HCT116 (cell line): Measurements from ENCODE around the gene SELENOK. TPM values are rescaled to one million over a fixed set of nuclear protein-coding genes. Genes with fewer than 3 reads are reported as not detected.

Source experiments
- ATAC-seq: fragments of 200-7000 bp; cut with Tn5 transposase; 2 replicates; pipeline ENCODE4 v1.9.1; 2020; ENCODE audit warnings: mild to moderate bottlenecking, moderate library complexity
- BruUV-seq: library from RNA; stranded (reverse); fragments of 400-500 nt; replicated peaks from 2 replicates; lab custom pipeline; 2021; lab: Mats Ljungman, UMichigan
- CTCF ChIA-PET: fragments of 300-600 bp; sonication (Branson Sonifier 250); formaldehyde crosslinking; loops from one replicate; lab custom pipeline; 2021; ENCODE audit warnings: antibody characterized with exemption; lab: Charles Lee
- POLR2A ChIA-PET: fragments of 300-600, 350-600 bp; sonication (Branson Sonifier 250); formaldehyde crosslinking; loops from one replicate; lab custom pipeline; 2021; ENCODE audit warnings: antibody characterized with exemption; lab: Charles Lee
- RAD21 ChIA-PET, 2 experiments: fragments of 300-600 bp; sonication (Branson Sonifier 250); formaldehyde crosslinking; loops; one replicate each; lab custom pipeline; 2023; ENCODE audit warnings: low total read pairs in 2 of 2; ENCODE audit not compliant: uncharacterized antibody in 2 of 2, unreplicated experiment in 2 of 2, low non-redundant PET in 1 of 2; lab: Charles Lee
- DNase-seq: peaks from one replicate; pipeline ENCODE4 v3.0.0-alpha.2; 2010; ENCODE audit warnings: low read depth, low spot score
- H2AFZ ChIP-seq: fragments of 200-600 bp; shearing (Covaris generic), sonication (generic); 2 replicates; pipeline ENCODE4 v1.6.1; 2017; ENCODE audit warnings: low read depth, mixed run types, mixed read lengths, antibody characterized with exemption, low read length; ENCODE audit not compliant: poor library complexity, severe bottlenecking
- H3K27ac ChIP-seq: 2 replicates; pipeline ENCODE4 v1.5.1; 2012; ENCODE audit warnings: low read depth, low read length
- H3K27me3 ChIP-seq: fragments of 200-600 bp; sonication (generic); 2 replicates; pipeline ENCODE4 v1.6.1; 2016; ENCODE audit warnings: mixed run types, low read length, mixed read lengths; ENCODE audit not compliant: insufficient read depth
- H3K36me3 ChIP-seq, 2 experiments: fragments of 200-500 bp in 1 of 2; fragments of 200-600 bp in 1 of 2; sonication (Bioruptor generic) in 1 of 2; sonication (generic) in 1 of 2; 2 replicates each; pipeline versions ENCODE4 v1.5.1 to v1.6.1; 2014 to 2016; ENCODE audit warnings: low read length in 2 of 2, inconsistent platforms in 1 of 2, mixed read lengths in 1 of 2, mixed run types in 1 of 2; ENCODE audit not compliant: insufficient read depth in 2 of 2, control insufficient read depth in 1 of 2
- H3K4me1 ChIP-seq, 2 experiments: fragments of 200-600 bp in 1 of 2; sonication (generic) in 1 of 2; 2 replicates each; pipeline versions ENCODE4 v1.5.1 to v1.6.1; 2012 to 2017; ENCODE audit warnings: low read length in 2 of 2, inconsistent platforms in 1 of 2, mild to moderate bottlenecking in 1 of 2, mixed read lengths in 1 of 2, mixed run types in 1 of 2, moderate library complexity in 1 of 2; ENCODE audit not compliant: insufficient read depth in 2 of 2, control insufficient read depth in 1 of 2
- H3K4me2 ChIP-seq: fragments of 200-600 bp; sonication (generic); 2 replicates; pipeline ENCODE4 v1.6.1; 2017; ENCODE audit warnings: mixed run types, low read length, mixed read lengths
- H3K4me3 ChIP-seq, 2 experiments: fragments of 200-600 bp in 1 of 2; sonication (generic) in 1 of 2; replicated peaks in 1 of 2; 2 replicates each; pipeline ENCODE4 v1.5.1; 2011 to 2016; ENCODE audit warnings: low read length in 2 of 2, control low read depth in 1 of 2, low read depth in 1 of 2, mild to moderate bottlenecking in 1 of 2, mixed read lengths in 1 of 2, mixed run types in 1 of 2
- H3K79me2 ChIP-seq: fragments of 200-600 bp; sonication (generic); 2 replicates; pipeline ENCODE4 v1.6.1; 2017; ENCODE audit warnings: mild to moderate bottlenecking, mixed run types, low read length, moderate library complexity, mixed read lengths; ENCODE audit not compliant: insufficient read depth
- H3K9ac ChIP-seq: fragments of 200-600 bp; sonication (generic); 2 replicates; pipeline ENCODE4 v1.6.1; 2016; ENCODE audit warnings: low read length, mixed read lengths
- H3K9me2 ChIP-seq: fragments of 200-600 bp; sonication (generic), shearing (Covaris generic); 2 replicates; pipeline ENCODE4 v1.6.1; 2017; ENCODE audit warnings: mixed run types, mild to moderate bottlenecking, moderate library complexity; ENCODE audit not compliant: insufficient read depth
- H3K9me3 ChIP-seq, 2 experiments: fragments of 200-500 bp in 1 of 2; fragments of 200-600 bp in 1 of 2; sonication (Bioruptor generic) in 1 of 2; sonication (generic) in 1 of 2; 2 replicates each; pipeline ENCODE4 v1.6.1; 2014 to 2017; ENCODE audit warnings: low read length in 2 of 2, mixed read lengths in 2 of 2, inconsistent platforms in 1 of 2, low read depth in 1 of 2, mild to moderate bottlenecking in 1 of 2, mixed run types in 1 of 2, moderate library complexity in 1 of 2; ENCODE audit not compliant: control insufficient read depth in 1 of 2, insufficient read depth in 1 of 2
- H4K20me1 ChIP-seq: fragments of 200-600 bp; sonication (generic), shearing (Covaris generic); 2 replicates; pipeline ENCODE4 v1.6.1; 2017; ENCODE audit warnings: mixed run types, mild to moderate bottlenecking, moderate library complexity; ENCODE audit not compliant: insufficient read depth
- ATF3 ChIP-seq: IDR thresholded peaks from 2 replicates; pipeline ENCODE4 v1.6.1; 2012
- EGR1 ChIP-seq: IDR thresholded peaks from 2 replicates; pipeline ENCODE4 v1.6.1; 2012; ENCODE audit warnings: low read depth
- EZH2 ChIP-seq: fragments of 200-600 bp; sonication (generic); IDR thresholded peaks from 2 replicates; pipeline ENCODE4 v1.6.1; 2017; ENCODE audit warnings: antibody characterized with exemption, mixed run types
- EZH2phosphoT487 ChIP-seq: fragments of 200-600 bp; IDR thresholded peaks from 2 replicates; pipeline ENCODE4 v1.6.1; 2018; ENCODE audit warnings: antibody characterized with exemption, borderline replicate concordance
- FOSL1 ChIP-seq: IDR thresholded peaks from 2 replicates; pipeline ENCODE4 v1.6.1; 2012; ENCODE audit warnings: low read depth
- POLR2A ChIP-seq: IDR thresholded peaks from 2 replicates; pipeline ENCODE4 v1.7.0; 2011; ENCODE audit warnings: borderline replicate concordance; ENCODE audit not compliant: insufficient read depth, insufficient read length; ENCODE audit errors: extremely low read depth
- POLR2AphosphoS5 ChIP-seq: IDR thresholded peaks from 2 replicates; pipeline ENCODE4 v1.6.1; 2011; ENCODE audit warnings: mild to moderate bottlenecking, low read depth, low read length, moderate library complexity
- RAD21 ChIP-seq: IDR thresholded peaks from 2 replicates; pipeline ENCODE4 v1.6.1; 2012; ENCODE audit warnings: low read depth, mild to moderate bottlenecking
- REST ChIP-seq: IDR thresholded peaks from 2 replicates; pipeline ENCODE4 v1.6.1; 2012; ENCODE audit warnings: low read depth
- SIN3A ChIP-seq: IDR thresholded peaks from 2 replicates; pipeline ENCODE4 v1.6.1; 2012; ENCODE audit warnings: low read depth
- SP1 ChIP-seq: IDR thresholded peaks from 2 replicates; pipeline ENCODE4 v1.6.1; 2012; ENCODE audit warnings: low read depth
- SRF ChIP-seq: IDR thresholded peaks from 2 replicates; pipeline ENCODE4 v1.6.1; 2012; ENCODE audit warnings: low read depth
- YY1 ChIP-seq: IDR thresholded peaks from 2 replicates; pipeline ENCODE4 v1.6.1; 2011; ENCODE audit warnings: low read length, low read depth, moderate library complexity, mild to moderate bottlenecking; ENCODE audit not compliant: insufficient replicate concordance; ENCODE audit errors: extremely low read depth
- ZBTB33 ChIP-seq: IDR thresholded peaks from 2 replicates; pipeline ENCODE4 v1.6.1; 2011; ENCODE audit warnings: mild to moderate bottlenecking, low read length, moderate library complexity; ENCODE audit not compliant: insufficient replicate concordance; ENCODE audit errors: extremely low read depth
- ZFX ChIP-seq: fragments of 450-650 bp; IDR thresholded peaks from 2 replicates; pipeline ENCODE4 v1.6.1; 2017
- intact Hi-C: fragments of 100-400 bp; cut with micrococcal nuclease; formaldehyde crosslinking; loops from 2 replicates; pipeline ENCODE4 v1.10.0; 2022
- total RNA-seq: library from RNA; stranded (reverse); gene quantifications from one replicate; pipeline ENCODE4 v1.2.1, GENCODE V29; 2021; ENCODE audit not compliant: unreplicated experiment

SELENOK gene
- total RNA-seq, 1 experiment from 2014 or later, result 35.1 TPM

DNA sequence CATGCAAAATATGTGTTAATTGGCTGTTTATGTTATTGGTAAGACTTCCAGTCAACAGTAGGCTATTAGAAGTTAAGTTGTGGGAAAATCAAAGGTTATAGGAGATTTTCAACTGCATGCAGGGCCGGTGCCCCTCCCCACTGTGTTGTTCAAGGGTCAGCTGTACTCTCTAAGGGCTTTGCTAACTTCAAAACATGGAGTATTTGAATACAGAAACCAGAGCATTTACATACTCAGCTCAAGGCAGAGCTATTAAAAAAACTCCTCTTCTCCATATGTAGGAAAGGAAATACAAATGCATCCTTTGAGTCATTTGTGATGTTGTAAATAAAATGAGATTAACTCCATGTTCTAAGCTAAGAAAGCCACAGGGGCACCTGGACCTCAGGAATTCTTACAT is 28.5 kb downstream of the SELENOK start:
- Histone ChIP-seq H3K9ac (no peak overlapping the region), H3K27ac (no peak overlapping the region), H3K4me2 (no peak overlapping the region), H3K4me1 (no peaks in the 10 kb centered on the region), H3K4me3 (no peak overlapping the region), H3K9me2 (no peaks in the 10 kb centered on the region), H4K20me1 (no peaks in the 10 kb centered on the region), H2AFZ (no peak overlapping the region), H3K79me2 (no peaks in the 10 kb centered on the region), H3K27me3 (no peaks in the 10 kb centered on the region), H3K9me3 (no peaks in the 10 kb centered on the region), H3K36me3 (peaks cover 9 to 13% of the 10 kb centered on the region in 2 experiments; a peak in 3 of 4 replicates)
- ChIA-PET CTCF (no interaction called here), POLR2A (no interaction called here), RAD21 (no interaction called here)
- intact Hi-C loops, result no loop called here
- DNase-seq, result no peak
- no TSS peak for BruUV-seq
- TF ChIP-seq FOSL1 (no peak), ZFX (no peak), YY1 (no peak), EZH2 (no peak), RAD21 (no peak), REST (no peak), EZH2phosphoT487 (no peak), EGR1 (no peak), ZBTB33 (no peak), POLR2AphosphoS5 (no peak), SRF (no peak), SP1 (no peak), SIN3A (no peak), POLR2A (no peak), ATF3 (no peak)
- no peak for ATAC-seq
